H1 (cell line): Measurements from ENCODE around the gene KLHDC8A. TPM values are rescaled to one million over a fixed set of nuclear protein-coding genes. Genes with fewer than 3 reads are reported as not detected.

ENCODE experiments used
- CTCF ChIA-PET: fragments of 300-600 bp; sonication (Branson Sonifier 250); formaldehyde crosslinking; loops from one replicate; lab custom pipeline; 2021; ENCODE audit not compliant: partially characterized antibody; lab: Charles Lee
- POLR2A ChIA-PET: fragments of 300-600 bp; sonication (Branson Sonifier 250); formaldehyde crosslinking; loops from one replicate; lab custom pipeline; 2021; ENCODE audit warnings: inconsistent platforms; ENCODE audit not compliant: partially characterized antibody; lab: Charles Lee
- DNase-seq, 2 experiments: peaks; one replicate each; pipeline versions ENCODE4 v3.0.0 to v3.0.0-alpha.2; 2010 to 2022; ENCODE audit warnings: low spot score in 2 of 2, low read depth in 1 of 2, mixed read lengths in 1 of 2
- FAIRE-seq: peaks from 2 replicates; lab custom pipeline; 2011; peaks lifted over from hg19 to GRCh38; lab: Jason Lieb, UNC
- H2AFZ ChIP-seq: 2 replicates; pipeline ENCODE4 v1.8.1; 2012; ENCODE audit warnings: low read length, inconsistent platforms
- H2AK5ac ChIP-seq: 2 replicates; pipeline ENCODE4 v1.6.1; 2013; ENCODE audit warnings: low read depth, low read length
- H2BK120ac ChIP-seq: replicated peaks from 2 replicates; pipeline ENCODE3; 2013; ENCODE audit warnings: low read depth, low read length, inconsistent platforms
- H2BK12ac ChIP-seq: 2 replicates; pipeline ENCODE4 v1.6.1; 2013; ENCODE audit warnings: low read depth, low read length
- H2BK15ac ChIP-seq: 2 replicates; pipeline ENCODE4 v1.6.1; 2013; ENCODE audit warnings: low read length
- H2BK20ac ChIP-seq: 2 replicates; pipeline ENCODE4 v1.6.1; 2013; ENCODE audit warnings: low read length
- H2BK5ac ChIP-seq: 2 replicates; pipeline ENCODE4 v1.6.1; 2013; ENCODE audit warnings: low read depth, low read length
- H3K14ac ChIP-seq: 2 replicates; pipeline ENCODE4 v1.6.1; 2013; ENCODE audit warnings: inconsistent platforms; ENCODE audit not compliant: insufficient read length
- H3K18ac ChIP-seq: 2 replicates; pipeline ENCODE4 v1.6.1; 2013; ENCODE audit warnings: low read length; ENCODE audit errors: extremely low read depth
- H3K23ac ChIP-seq: 2 replicates; pipeline ENCODE4 v1.6.1; 2013; ENCODE audit warnings: inconsistent platforms; ENCODE audit not compliant: insufficient read length
- H3K23me2 ChIP-seq: 2 replicates; pipeline ENCODE4 v1.6.1; 2013; ENCODE audit warnings: low read depth, low read length
- H3K27ac ChIP-seq: 2 replicates; pipeline ENCODE4 v1.6.1; 2011; ENCODE audit warnings: low read depth, low read length, inconsistent platforms
- H3K27me3 ChIP-seq, 4 experiments: replicated peaks in 1 of 4; 1 replicate in 1 of 4; 2 replicates in 3 of 4; pipeline versions ENCODE4 v1.6.1 to v1.8.1; 2011 to 2013; ENCODE audit warnings: low read length in 3 of 4, mild to moderate bottlenecking in 3 of 4, inconsistent platforms in 2 of 4, mixed read lengths in 2 of 4, moderate library complexity in 1 of 4; ENCODE audit not compliant: control insufficient read depth in 3 of 4, insufficient read depth in 3 of 4; ENCODE audit errors: extremely low read depth in 1 of 4
- H3K36me3 ChIP-seq, 4 experiments: 2 replicates each; pipeline versions ENCODE4 v1.6.1 to v1.8.1; 2011 to 2013; ENCODE audit warnings: mild to moderate bottlenecking in 4 of 4, low read length in 3 of 4, moderate library complexity in 2 of 4, control low read depth in 1 of 4, inconsistent platforms in 1 of 4; ENCODE audit not compliant: insufficient read depth in 4 of 4, control insufficient read depth in 2 of 4
- H3K4ac ChIP-seq: replicated peaks from 2 replicates; pipeline ENCODE3; 2013; ENCODE audit warnings: low read length, low read depth, mixed read lengths, inconsistent platforms; ENCODE audit not compliant: insufficient read length
- H3K4me1 ChIP-seq, 4 experiments: replicated peaks in 1 of 4; 1 replicate in 1 of 4; 2 replicates in 3 of 4; pipeline versions ENCODE4 v1.6.1 to v1.8.1; 2011 to 2013; ENCODE audit warnings: low read length in 3 of 4, inconsistent platforms in 2 of 4, mixed read lengths in 1 of 4; ENCODE audit not compliant: insufficient read depth in 4 of 4, control insufficient read depth in 3 of 4
- H3K4me2 ChIP-seq, 2 experiments: 2 replicates each; pipeline versions ENCODE4 v1.6.1 to v1.8.1; 2011 to 2013; ENCODE audit warnings: low read depth in 2 of 2, low read length in 2 of 2, control low read depth in 1 of 2, inconsistent platforms in 1 of 2, mild to moderate bottlenecking in 1 of 2; ENCODE audit not compliant: insufficient read depth in 1 of 2
- H3K4me3 ChIP-seq, 4 experiments: fragments of 200-600, 300-600 bp in 1 of 4; sonication (generic), shearing (Covaris generic), sonication (Bioruptor Twin) in 1 of 4; 2 replicates each; pipeline versions ENCODE4 v1.5.1 to v1.8.1; 2011 to 2016; ENCODE audit warnings: low read length in 4 of 4, low read depth in 3 of 4, control low read depth in 2 of 4, inconsistent platforms in 2 of 4, mild to moderate bottlenecking in 2 of 4, mixed read lengths in 1 of 4, moderate library complexity in 1 of 4; ENCODE audit not compliant: insufficient read depth in 2 of 4; ENCODE audit errors: extremely low read depth in 1 of 4
- H3K56ac ChIP-seq: replicated peaks from 2 replicates; pipeline ENCODE3; 2013; ENCODE audit warnings: low read depth, mild to moderate bottlenecking, mixed read lengths, low read length, inconsistent platforms; ENCODE audit not compliant: insufficient read length
- H3K79me1 ChIP-seq: 2 replicates; pipeline ENCODE4 v1.6.1; 2013; ENCODE audit warnings: low read depth, low read length, control low read depth
- H3K79me2 ChIP-seq, 2 experiments: 2 replicates each; pipeline versions ENCODE4 v1.6.1 to v1.8.1; 2012 to 2013; ENCODE audit warnings: low read length in 2 of 2, mild to moderate bottlenecking in 2 of 2, inconsistent platforms in 1 of 2; ENCODE audit not compliant: insufficient read depth in 2 of 2, control insufficient read depth in 1 of 2
- H3K9ac ChIP-seq, 4 experiments: replicated peaks in 1 of 4; 1 replicate in 1 of 4; 2 replicates in 3 of 4; pipeline versions ENCODE4 v1.6.1 to v1.8.1; 2011 to 2013; ENCODE audit warnings: low read depth in 3 of 4, low read length in 3 of 4, control low read depth in 2 of 4, mild to moderate bottlenecking in 2 of 4, moderate library complexity in 2 of 4, inconsistent platforms in 1 of 4; ENCODE audit errors: extremely low read depth in 1 of 4
- H3K9me3 ChIP-seq, 2 experiments: 2 replicates each; pipeline versions ENCODE4 v1.6.1 to v1.8.1; 2012 to 2013; ENCODE audit warnings: mild to moderate bottlenecking in 2 of 2, moderate library complexity in 2 of 2, control low read depth in 1 of 2, inconsistent platforms in 1 of 2, low read depth in 1 of 2, low read length in 1 of 2, mixed read lengths in 1 of 2; ENCODE audit not compliant: insufficient read depth in 2 of 2
- H4K20me1 ChIP-seq, 2 experiments: replicated peaks in 1 of 2; 2 replicates each; pipeline versions ENCODE3 to v1.8.1; 2011 to 2013; ENCODE audit warnings: inconsistent platforms in 2 of 2, low read length in 2 of 2, mild to moderate bottlenecking in 1 of 2; ENCODE audit not compliant: insufficient read depth in 2 of 2, control insufficient read depth in 1 of 2
- H4K5ac ChIP-seq: 2 replicates; pipeline ENCODE4 v1.6.1; 2013; ENCODE audit warnings: low read length, low read depth, mixed read lengths, inconsistent platforms; ENCODE audit not compliant: insufficient read length
- H4K8ac ChIP-seq: 2 replicates; pipeline ENCODE4 v1.8.0; 2013; ENCODE audit warnings: mild to moderate bottlenecking, moderate library complexity, low read length, inconsistent platforms; ENCODE audit not compliant: insufficient read depth; ENCODE audit errors: extremely low read depth
- H4K91ac ChIP-seq: replicated peaks from 2 replicates; pipeline ENCODE3; 2013; ENCODE audit warnings: low read length, mixed read lengths, inconsistent platforms; ENCODE audit not compliant: insufficient read length
- CTBP2 ChIP-seq: IDR thresholded peaks from 2 replicates; pipeline ENCODE4 v1.7.0; 2011; ENCODE audit warnings: borderline replicate concordance, mild to moderate bottlenecking, moderate library complexity, mixed read lengths, low read length; ENCODE audit not compliant: insufficient read depth, insufficient read length
- RAD21 ChIP-seq, 2 experiments: IDR thresholded peaks in 1 of 2; conservative IDR thresholded peaks in 1 of 2; 2 replicates each; pipeline ENCODE4 v1.6.1; 2011; ENCODE audit warnings: low read depth in 2 of 2, low read length in 2 of 2, improper control_type of control experiment in 1 of 2, inconsistent platforms in 1 of 2, mild to moderate bottlenecking in 1 of 2, moderate library complexity in 1 of 2
- WGBS, 2 experiments: shearing (Covaris generic) in 1 of 2; methylation state at CpG; one replicate each; pipeline versions ENCODE4 v1.1.6 to v1.1.7; 2013 to 2015; ENCODE audit warnings: low lambda C conversion rate in 2 of 2, mixed read lengths in 2 of 2, inconsistent platforms in 1 of 2, low coverage in 1 of 2, missing lambda C conversion rate in 1 of 2; ENCODE audit not compliant: insufficient replicate concordance in 2 of 2, insufficient coverage in 1 of 2, insufficient read length in 1 of 2; ENCODE audit errors: extremely low coverage in 1 of 2, missing lambda C conversion rate in 1 of 2; 5-methylcytosine and 5-hydroxymethylcytosine counted together
- polyA plus RNA-seq, 7 experiments: library from polyadenylated mRNA; depleted of rRNA in 3 of 7; stranded (reverse) in 5 of 7; unstranded in 2 of 7; fragments of >200 nt in 5 of 7; fragments of 200-250 nt in 2 of 7; gene quantifications; 1 replicate in 5 of 7; 2 replicates in 1 of 7; 4 replicates in 1 of 7; pipeline versions ENCODE4 v1.2.1 to v1.2.3, GENCODE V29; 2011 to 2013; ENCODE audit warnings: missing spikeins in 2 of 7, mixed read lengths in 2 of 7
- total RNA-seq: library from RNA; stranded (reverse); fragmentation: NEBNext Ultra II Directional; extraction: Animal tissue kit (Norgen Biotek cat#: 25700); gene quantifications from 2 replicates; pipeline ENCODE4 v1.2.1, GENCODE V29; 2021

The KLHDC8A gene
- total and polyA plus RNA-seq, 2 of the 8 experiments (the other 6 are each of a cell fraction or from before 2014, with no cell fraction given): 1.9 to 3.4 TPM

DNA sequence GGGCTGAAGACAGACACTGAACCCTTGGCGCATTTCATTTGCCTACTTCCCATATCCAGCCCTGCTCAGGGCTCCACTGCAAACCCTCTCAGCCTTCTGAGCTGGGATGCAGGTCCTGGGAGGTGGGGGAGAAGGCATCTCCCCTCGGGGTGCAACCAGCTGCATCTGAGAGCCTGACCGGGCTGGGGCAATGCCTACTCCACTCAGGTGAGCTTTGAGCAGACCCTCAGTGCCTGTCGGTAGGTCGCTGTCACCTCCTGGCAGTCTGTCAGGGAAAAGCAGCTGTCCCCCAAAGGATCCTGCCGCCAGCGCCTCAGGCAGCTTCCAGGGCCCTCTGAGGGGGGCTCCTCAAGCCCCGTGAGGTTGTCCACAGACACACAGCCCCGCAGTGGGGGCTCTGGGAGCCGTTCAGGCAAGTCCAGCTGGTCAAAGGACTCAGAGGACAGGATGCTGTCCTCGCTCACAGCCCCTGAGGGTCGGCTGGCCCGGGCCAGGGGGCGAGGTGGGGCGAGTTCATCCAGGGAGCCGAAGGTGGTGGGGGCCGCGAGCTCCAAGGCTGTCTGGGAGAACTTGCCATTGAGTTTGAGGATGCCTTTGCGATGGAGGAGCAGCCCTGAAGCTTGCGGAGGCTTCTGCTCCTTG lies 53.4 kb downstream of the KLHDC8A start:
- H3K9me3 ChIP-seq: no peaks in the 10 kb centered on the region
- ChIA-PET CTCF (interaction anchor here (1.8 to 67.1 kb wide), 6 partner anchors 16 to 221 kb away, joined by 4 to 2424 read pairs (median 8); partner anchors contain the start of gene NUAK2), POLR2A (interaction anchor here (1.0 to 8.8 kb wide), 10 partner anchors 9 to 146 kb away, joined by 3 to 134 read pairs (median 8); partner anchors contain the start of gene NUAK2)
- H3K23me2 ChIP-seq: peaks cover 2% of the 10 kb centered on the region
- H3K9ac ChIP-seq: 0 out of 7 replicates have a peak overlapping the region, but pooled peaks of 1 of the 4 experiments have one; percentile 8
- H3K4me2 ChIP-seq: no peak overlapping the region
- peaks cover 0 to 6% of the 10 kb centered on the region in 2 experiments; a peak in 1 of 4 replicates for H3K79me2 ChIP-seq
- H2AFZ ChIP-seq: no peak overlapping the region
- H4K91ac ChIP-seq: peak overlapping the region; percentile 93
- TF ChIP-seq RAD21 (IDR thresholded peaks at IDR 0.05 in 1 of 2, conservative IDR thresholded peaks at IDR 0.05 in 1 of 2; ENCODE audit: low read depth in 2 of 2, low read length in 2 of 2) (peak in 1 of 2 experiments; percentile 28; a peak in 1 of 4 replicates), CTBP2 (no peak)
- H3K14ac ChIP-seq: no peak overlapping the region
- peak overlapping the region; percentile 93 for H3K18ac ChIP-seq
- no peak for DNase-seq
- H2BK15ac ChIP-seq: peak overlapping the region; percentile 98; the same call in 1 of the 2 replicates
- peak overlapping the region; percentile 87 for H2AK5ac ChIP-seq
- H3K56ac ChIP-seq: no peak overlapping the region
- peak overlapping the region; percentile 54 for H4K5ac ChIP-seq
- peak overlapping the region; percentile 95 for H3K4ac ChIP-seq
- no peak overlapping the region for H2BK120ac ChIP-seq
- peaks cover 15 to 33% (median 28%) of the 10 kb centered on the region in 4 experiments for H3K4me1 ChIP-seq
- no peak for FAIRE-seq
- no peak overlapping the region for H4K8ac ChIP-seq
- 0 out of 2 replicates have a peak, but pooled peaks cover 1% of the 10 kb centered on the region for H3K79me1 ChIP-seq
- H4K20me1 ChIP-seq: no peaks in the 10 kb centered on the region
- peaks cover 33 to 65% (median 49%) of the 10 kb centered on the region in 4 experiments for H3K36me3 ChIP-seq
- no peak overlapping the region for H3K4me3 ChIP-seq
- no peaks in the 10 kb centered on the region for H3K27me3 ChIP-seq
- H2BK5ac ChIP-seq: peak overlapping the region; percentile 84
- 83% methylated on average over 18 of the region's 20 CpGs; no CpG with 5 or more reads in 1 of the 2 experiments for WGBS, 2 experiments
- H2BK12ac ChIP-seq: peak overlapping the region; percentile 98
- H2BK20ac ChIP-seq: peak overlapping the region; percentile 98; the same call in 1 of the 2 replicates
- H3K27ac ChIP-seq: peak overlapping the region; percentile 75
- H3K23ac ChIP-seq: no peak overlapping the region
